Amniotic epithelial cell (primary cell): ENCODE data around the gene KRT85.
"Not testable (repeated sequence)": the region's sequence is repeated elsewhere in the genome, so short reads cannot be mapped to it uniquely, and the experiment has no call there.

Experiments
- DNase-seq: peaks from one replicate; pipeline ENCODE4 v3.0.0-alpha.2; 2010; ENCODE audit warnings: low read depth

Gene KRT85

GRCh38 chr12:52323416-52324152 lies 43.7 kb downstream of the KRT85 start:
- DNase-seq, result no peak

GRCh38 chr12:52323001-52323400 lies 44.3 kb downstream of the KRT85 start:
- DNase-seq, result no peak

GRCh38 chr12:52322069-52322468 lies 45.2 kb downstream of the KRT85 start:
- DNase-seq, result no peak

GRCh38 chr12:52321418-52321817 lies 45.9 kb downstream of the KRT85 start:
- no peak for DNase-seq

- no peak for DNase-seq
These were observed 46.4 kb downstream of the KRT85 start, which contains the start of gene KRT83 for GRCh38 chr12:52320784-52321400. KRT83 (minus strand) TSS chr12:52321398; CDS start chr12:52321335, 63 bp downstream.

GRCh38 chr12:52319097-52319496 lies 48.2 kb downstream of the KRT85 start:
- DNase-seq, result no peak

- DNase-seq, result no peak
These were observed 48.9 kb downstream of the KRT85 start for GRCh38 chr12:52318241-52318990.

GRCh38 chr12:52317468-52318052 lies 49.7 kb downstream of the KRT85 start:
- no peak for DNase-seq

- no peak for DNase-seq
These were observed 50.6 kb downstream of the KRT85 start for GRCh38 chr12:52316701-52317100.

GRCh38 chr12:52316290-52316689 lies 51.0 kb downstream of the KRT85 start:
- no peak for DNase-seq

GRCh38 chr12:52315721-52316120 lies 51.6 kb downstream of the KRT85 start:
- DNase-seq, result not testable (repeated sequence)

GRCh38 chr12:52314511-52314910 lies 52.8 kb downstream of the KRT85 start:
- DNase-seq, result no peak

GRCh38 chr12:52313926-52314325 lies 53.4 kb downstream of the KRT85 start:
- no peak for DNase-seq

- no peak for DNase-seq
These were observed 53.8 kb downstream of the KRT85 start for GRCh38 chr12:52313461-52313860.

GRCh38 chr12:52312086-52312485 lies 55.2 kb downstream of the KRT85 start:
- DNase-seq, result no peak

GRCh38 chr12:52311285-52311648 lies 56.0 kb downstream of the KRT85 start:
- DNase-seq, result peak; percentile 26

GRCh38 chr12:52310622-52311284 lies 56.5 kb downstream of the KRT85 start:
- peak; percentile 34 for DNase-seq
